Measurements from ENCODE around the gene TANC1.

Gene TANC1

GRCh38 chr2:158960193-158960592 lies 8.2 kb upstream of the TANC1 start:
- Histone ChIP-seq H3K9me3 (ENCODE audit: control extremely low read depth in 1 of 5, control insufficient read depth in 4 of 5, insufficient read depth in 2 of 5, low read depth in 1 of 5, low read length in 4 of 5) (peaks cover 0 to 1% (median 0%) of the 10 kb centered on the region in 5 experiments), H3K4me3 (ENCODE audit: control insufficient read depth in 1 of 7, extremely low read depth in 1 of 7, insufficient read depth in 4 of 7, low read depth in 2 of 7, low read length in 6 of 7) (no peak overlapping the region), H3K27me3 (replicated peaks in 2 of 5; ENCODE audit: control insufficient read depth in 4 of 5, insufficient read depth in 5 of 5, low read length in 4 of 5) (no peaks in the 10 kb centered on the region), H3K27ac (ENCODE audit: insufficient read depth in 1 of 2, low read depth in 1 of 2, low read length in 2 of 2, poor library complexity in 1 of 2, severe bottlenecking in 2 of 2) (no peak overlapping the region), H3K36me3 (ENCODE audit: control insufficient read depth in 4 of 4, insufficient read depth in 4 of 4, low read length in 3 of 4) (no peaks in the 10 kb centered on the region), H3K4me1 (ENCODE audit: control extremely low read depth in 1 of 4, control insufficient read depth in 4 of 4, insufficient read depth in 4 of 4, low read length in 3 of 4) (no peaks in the 10 kb centered on the region)
- no peak for DNase-seq
- WGBS (ENCODE audit: insufficient coverage): 100% methylated on average over 2 of the region's 2 CpGs
- ChIA-PET CTCF (no interaction called here), POLR2A (no interaction called here)

GRCh38 chr2:158962074-158962473 lies 6.4 kb upstream of the TANC1 start:
- no peaks in the 10 kb centered on the region for H3K27me3 ChIP-seq (replicated peaks in 2 of 5; ENCODE audit: control insufficient read depth in 4 of 5, insufficient read depth in 5 of 5, low read length in 4 of 5)
- ChIA-PET CTCF (interaction anchor here (0.7 kb wide), 1 partner anchor 1626 kb away, joined by 4 read pairs; no protein-coding TSS in a partner anchor), POLR2A (no interaction called here)
- peaks cover 0 to 2% (median 1%) of the 10 kb centered on the region in 4 experiments for H3K4me1 ChIP-seq (ENCODE audit: control extremely low read depth in 1 of 4, control insufficient read depth in 4 of 4, insufficient read depth in 4 of 4, low read length in 3 of 4)
- peaks cover 0 to 1% (median 0%) of the 10 kb centered on the region in 5 experiments for H3K9me3 ChIP-seq (ENCODE audit: control extremely low read depth in 1 of 5, control insufficient read depth in 4 of 5, insufficient read depth in 2 of 5, low read depth in 1 of 5, low read length in 4 of 5)
- no peak overlapping the region for H3K4me3 ChIP-seq (ENCODE audit: control insufficient read depth in 1 of 7, extremely low read depth in 1 of 7, insufficient read depth in 4 of 7, low read depth in 2 of 7, low read length in 6 of 7)
- no peak for DNase-seq
- H3K27ac ChIP-seq (ENCODE audit: insufficient read depth in 1 of 2, low read depth in 1 of 2, low read length in 2 of 2, poor library complexity in 1 of 2, severe bottlenecking in 2 of 2): no peak overlapping the region
- WGBS (ENCODE audit: insufficient coverage): 100% methylated on average over 1 of the region's 1 CpG
- H3K36me3 ChIP-seq (ENCODE audit: control insufficient read depth in 4 of 4, insufficient read depth in 4 of 4, low read length in 3 of 4): no peaks in the 10 kb centered on the region

GRCh38 chr2:158963071-158963470 lies 5.4 kb upstream of the TANC1 start:
- CTCF ChIA-PET: no interaction called here
- no peaks in the 10 kb centered on the region for H3K36me3 ChIP-seq (ENCODE audit: control insufficient read depth in 4 of 4, insufficient read depth in 4 of 4, low read length in 3 of 4)
- peaks cover 7 to 11% (median 9%) of the 10 kb centered on the region in 4 experiments for H3K4me1 ChIP-seq (ENCODE audit: control extremely low read depth in 1 of 4, control insufficient read depth in 4 of 4, insufficient read depth in 4 of 4, low read length in 3 of 4)
- no peaks in the 10 kb centered on the region for H3K27me3 ChIP-seq (replicated peaks in 2 of 5; ENCODE audit: control insufficient read depth in 4 of 5, insufficient read depth in 5 of 5, low read length in 4 of 5)
- 100% methylated on average over 1 of the region's 3 CpGs for WGBS (ENCODE audit: insufficient coverage)
- POLR2A ChIA-PET: no interaction called here
- peaks cover 0 to 1% (median 0%) of the 10 kb centered on the region in 5 experiments for H3K9me3 ChIP-seq (ENCODE audit: control extremely low read depth in 1 of 5, control insufficient read depth in 4 of 5, insufficient read depth in 2 of 5, low read depth in 1 of 5, low read length in 4 of 5)
- H3K4me3 ChIP-seq (ENCODE audit: control insufficient read depth in 1 of 7, extremely low read depth in 1 of 7, insufficient read depth in 4 of 7, low read depth in 2 of 7, low read length in 6 of 7): no peak overlapping the region
- DNase-seq: no peak
- no peak overlapping the region for H3K27ac ChIP-seq (ENCODE audit: insufficient read depth in 1 of 2, low read depth in 1 of 2, low read length in 2 of 2, poor library complexity in 1 of 2, severe bottlenecking in 2 of 2)

GRCh38 chr2:158965107-158965506 lies 3.3 kb upstream of the TANC1 start:
- H3K27me3 ChIP-seq (replicated peaks in 2 of 5; ENCODE audit: control insufficient read depth in 4 of 5, insufficient read depth in 5 of 5, low read length in 4 of 5): no peaks in the 10 kb centered on the region
- H3K4me3 ChIP-seq (ENCODE audit: control insufficient read depth in 1 of 7, extremely low read depth in 1 of 7, insufficient read depth in 4 of 7, low read depth in 2 of 7, low read length in 6 of 7): no peak overlapping the region
- WGBS (ENCODE audit: insufficient coverage): 88% methylated on average over 1 of the region's 5 CpGs
- peaks cover 9 to 26% (median 19%) of the 10 kb centered on the region in 4 experiments for H3K4me1 ChIP-seq (ENCODE audit: control extremely low read depth in 1 of 4, control insufficient read depth in 4 of 4, insufficient read depth in 4 of 4, low read length in 3 of 4)
- peaks cover 0 to 1% (median 0%) of the 10 kb centered on the region in 5 experiments for H3K9me3 ChIP-seq (ENCODE audit: control extremely low read depth in 1 of 5, control insufficient read depth in 4 of 5, insufficient read depth in 2 of 5, low read depth in 1 of 5, low read length in 4 of 5)
- H3K27ac ChIP-seq (ENCODE audit: insufficient read depth in 1 of 2, low read depth in 1 of 2, low read length in 2 of 2, poor library complexity in 1 of 2, severe bottlenecking in 2 of 2): no peak overlapping the region
- H3K36me3 ChIP-seq (ENCODE audit: control insufficient read depth in 4 of 4, insufficient read depth in 4 of 4, low read length in 3 of 4): no peaks in the 10 kb centered on the region
- no peak for DNase-seq
- ChIA-PET CTCF (no interaction called here), POLR2A (no interaction called here)

- Histone ChIP-seq H3K4me1 (ENCODE audit: control extremely low read depth in 1 of 4, control insufficient read depth in 4 of 4, insufficient read depth in 4 of 4, low read length in 3 of 4) (peaks cover 12 to 31% (median 24%) of the 10 kb centered on the region in 4 experiments), H3K27ac (ENCODE audit: insufficient read depth in 1 of 2, low read depth in 1 of 2, low read length in 2 of 2, poor library complexity in 1 of 2, severe bottlenecking in 2 of 2) (no peak overlapping the region), H3K27me3 (replicated peaks in 2 of 5; ENCODE audit: control insufficient read depth in 4 of 5, insufficient read depth in 5 of 5, low read length in 4 of 5) (no peaks in the 10 kb centered on the region), H3K9me3 (ENCODE audit: control extremely low read depth in 1 of 5, control insufficient read depth in 4 of 5, insufficient read depth in 2 of 5, low read depth in 1 of 5, low read length in 4 of 5) (peaks cover 0 to 1% (median 0%) of the 10 kb centered on the region in 5 experiments), H3K4me3 (ENCODE audit: control insufficient read depth in 1 of 7, extremely low read depth in 1 of 7, insufficient read depth in 4 of 7, low read depth in 2 of 7, low read length in 6 of 7) (no peak overlapping the region), H3K36me3 (ENCODE audit: control insufficient read depth in 4 of 4, insufficient read depth in 4 of 4, low read length in 3 of 4) (no peaks in the 10 kb centered on the region)
- POLR2A ChIA-PET: no interaction called here
- CTCF ChIA-PET: interaction anchor here (0.7 to 1.2 kb wide), 2 partner anchors 70 to 154 kb away, joined by 3 to 4 read pairs; no protein-coding TSS in a partner anchor
- no CpG with 5 or more reads among the region's 3 CpGs for WGBS (ENCODE audit: insufficient coverage)
- DNase-seq: no peak
Observed at GRCh38 chr2:158965641-158966040, 2.8 kb upstream of the TANC1 start.

- H3K4me1 ChIP-seq (ENCODE audit: control extremely low read depth in 1 of 4, control insufficient read depth in 4 of 4, insufficient read depth in 4 of 4, low read length in 3 of 4): peaks cover 12 to 36% (median 29%) of the 10 kb centered on the region in 4 experiments
- WGBS (ENCODE audit: insufficient coverage): no CpG with 5 or more reads among the region's 1 CpG
- H3K27ac ChIP-seq (ENCODE audit: insufficient read depth in 1 of 2, low read depth in 1 of 2, low read length in 2 of 2, poor library complexity in 1 of 2, severe bottlenecking in 2 of 2): no peak overlapping the region
- CTCF ChIA-PET: interaction anchor here (0.7 to 2.3 kb wide), 3 partner anchors 69 to 153 kb away, joined by 3 to 6 read pairs (median 4); no protein-coding TSS in a partner anchor
- H3K4me3 ChIP-seq (ENCODE audit: control insufficient read depth in 1 of 7, extremely low read depth in 1 of 7, insufficient read depth in 4 of 7, low read depth in 2 of 7, low read length in 6 of 7): no peak overlapping the region
- H3K9me3 ChIP-seq (ENCODE audit: control extremely low read depth in 1 of 5, control insufficient read depth in 4 of 5, insufficient read depth in 2 of 5, low read depth in 1 of 5, low read length in 4 of 5): peaks cover 0 to 1% (median 0%) of the 10 kb centered on the region in 5 experiments
- POLR2A ChIA-PET: no interaction called here
- no peak for DNase-seq
- no peaks in the 10 kb centered on the region for H3K36me3 ChIP-seq (ENCODE audit: control insufficient read depth in 4 of 4, insufficient read depth in 4 of 4, low read length in 3 of 4)
- no peaks in the 10 kb centered on the region for H3K27me3 ChIP-seq (replicated peaks in 2 of 5; ENCODE audit: control insufficient read depth in 4 of 5, insufficient read depth in 5 of 5, low read length in 4 of 5)
Observed at GRCh38 chr2:158966312-158966711, 2.1 kb upstream of the TANC1 start.

- Histone ChIP-seq H3K4me1 (ENCODE audit: control extremely low read depth in 1 of 4, control insufficient read depth in 4 of 4, insufficient read depth in 4 of 4, low read length in 3 of 4) (peaks cover 12 to 36% (median 32%) of the 10 kb centered on the region in 4 experiments), H3K27ac (ENCODE audit: insufficient read depth in 1 of 2, low read depth in 1 of 2, low read length in 2 of 2, poor library complexity in 1 of 2, severe bottlenecking in 2 of 2) (peak overlapping the region in 1 of 2 experiments; percentile 5), H3K36me3 (ENCODE audit: control insufficient read depth in 4 of 4, insufficient read depth in 4 of 4, low read length in 3 of 4) (no peaks in the 10 kb centered on the region), H3K4me3 (ENCODE audit: control insufficient read depth in 1 of 7, extremely low read depth in 1 of 7, insufficient read depth in 4 of 7, low read depth in 2 of 7, low read length in 6 of 7) (peak overlapping the region in 6 of 7 experiments; percentile 60 to 87 (median 80)), H3K9me3 (ENCODE audit: control extremely low read depth in 1 of 5, control insufficient read depth in 4 of 5, insufficient read depth in 2 of 5, low read depth in 1 of 5, low read length in 4 of 5) (no peaks in the 10 kb centered on the region), H3K27me3 (replicated peaks in 2 of 5; ENCODE audit: control insufficient read depth in 4 of 5, insufficient read depth in 5 of 5, low read length in 4 of 5) (no peaks in the 10 kb centered on the region)
- 20% methylated on average over 10 of the region's 12 CpGs for WGBS (ENCODE audit: insufficient coverage)
- DNase-seq: peak; percentile 24 to 72 (median 49)
- CTCF ChIA-PET: interaction anchor here (2.3 kb wide), 1 partner anchor 122 kb away, joined by 6 read pairs; no protein-coding TSS in a partner anchor
- POLR2A ChIA-PET: interaction anchor here (0.9 kb wide), 1 partner anchor 61 kb away, joined by 3 read pairs; no protein-coding TSS in a partner anchor
Observed at GRCh38 chr2:158967114-158967730, 1.2 kb upstream of the TANC1 start.

Measured in common myeloid progenitor, CD34-positive (primary cell).